Neural progenitor cell (in vitro differentiated cells): ENCODE results near the gene LYAR.

Experiments used
- EZH2phosphoT487 ChIP-seq: fragments of 200-600 bp; sonication (generic); IDR thresholded peaks from 2 replicates; pipeline ENCODE4 v1.6.1; 2017; ENCODE audit warnings: antibody characterized with exemption
- TF ChIP-seq, protein P1 (sequence below): fragments of 200-600 bp; sonication (generic); IDR thresholded peaks from 2 replicates; pipeline ENCODE4 v1.5.1; 2017; ENCODE audit warnings: antibody characterized with exemption, mild to moderate bottlenecking

DNA sequence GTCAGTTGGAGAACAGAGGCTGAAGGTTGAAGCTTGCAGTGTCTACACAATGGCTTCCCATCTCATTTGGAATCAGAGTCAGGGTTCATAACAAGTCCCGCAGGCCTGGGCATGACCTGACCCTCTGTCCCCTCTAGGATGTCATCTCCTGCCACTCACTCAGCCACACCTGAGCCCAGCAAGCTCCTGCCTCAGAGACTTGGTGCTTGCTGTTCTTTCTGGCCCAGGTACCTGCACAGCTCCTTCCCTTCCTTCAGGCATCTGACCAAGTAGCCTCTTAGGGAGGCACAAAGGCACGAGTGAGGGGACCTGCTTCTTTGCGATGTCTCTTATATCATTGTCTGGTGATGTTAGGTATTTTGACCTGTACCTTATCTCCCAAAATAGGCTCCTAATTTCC is 9.1 kb upstream of the LYAR start:
- TF ChIP-seq, protein P1, sequence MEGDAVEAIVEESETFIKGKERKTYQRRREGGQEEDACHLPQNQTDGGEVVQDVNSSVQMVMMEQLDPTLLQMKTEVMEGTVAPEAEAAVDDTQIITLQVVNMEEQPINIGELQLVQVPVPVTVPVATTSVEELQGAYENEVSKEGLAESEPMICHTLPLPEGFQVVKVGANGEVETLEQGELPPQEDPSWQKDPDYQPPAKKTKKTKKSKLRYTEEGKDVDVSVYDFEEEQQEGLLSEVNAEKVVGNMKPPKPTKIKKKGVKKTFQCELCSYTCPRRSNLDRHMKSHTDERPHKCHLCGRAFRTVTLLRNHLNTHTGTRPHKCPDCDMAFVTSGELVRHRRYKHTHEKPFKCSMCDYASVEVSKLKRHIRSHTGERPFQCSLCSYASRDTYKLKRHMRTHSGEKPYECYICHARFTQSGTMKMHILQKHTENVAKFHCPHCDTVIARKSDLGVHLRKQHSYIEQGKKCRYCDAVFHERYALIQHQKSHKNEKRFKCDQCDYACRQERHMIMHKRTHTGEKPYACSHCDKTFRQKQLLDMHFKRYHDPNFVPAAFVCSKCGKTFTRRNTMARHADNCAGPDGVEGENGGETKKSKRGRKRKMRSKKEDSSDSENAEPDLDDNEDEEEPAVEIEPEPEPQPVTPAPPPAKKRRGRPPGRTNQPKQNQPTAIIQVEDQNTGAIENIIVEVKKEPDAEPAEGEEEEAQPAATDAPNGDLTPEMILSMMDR = no peak
- no peak for TF ChIP-seq EZH2phosphoT487
